Measurements from ENCODE around the gene TUBA1C. TPM values are rescaled to one million over a fixed set of nuclear protein-coding genes. Genes with fewer than 3 reads are reported as not detected.
A peak's percentile ranks its signal among the peaks of the same experiment; 100 is the strongest.

TUBA1C gene
- total and polyA plus RNA-seq, 10 of the 15 experiments (the other 5 are each of a cell fraction or from before 2014, with no cell fraction given): 285 to 1,003 (median 441) TPM

GRCh38 chr12:49264873-49265792 lies at the start of gene TUBA1C (continued):
- TF ChIP-seq IKZF2 (IDR thresholded peaks at IDR 0.05) (peak; percentile 24; a peak in 2 of 4 replicates), BACH1 (IDR thresholded peaks at IDR 0.05; ENCODE audit: borderline replicate concordance) (peak; percentile 88), NFYB (IDR thresholded peaks at IDR 0.05; ENCODE audit: insufficient read depth, low read depth, low read length) (peak; percentile 91), KDM1A (IDR thresholded peaks at IDR 0.05; ENCODE audit: borderline replicate concordance) (no peak), NRF1 (conservative IDR thresholded peaks at IDR 0.05; ENCODE audit: low read depth, low read length) (no peak), HDAC2 (IDR thresholded peaks at IDR 0.05) (no peak), LARP7 (IDR thresholded peaks at IDR 0.05) (peak; percentile 76), TARDBP (IDR thresholded peaks at IDR 0.05; ENCODE audit: borderline replicate concordance) (no peak; the same call in 1 of the 2 replicates), MYC (IDR thresholded peaks at IDR 0.05; ENCODE audit: insufficient read depth, insufficient read length, insufficient replicate concordance, low read length, severe bottlenecking) (peak; percentile 63), RBBP5 (conservative IDR thresholded peaks at IDR 0.05) (no peak), SMC3 (IDR thresholded peaks at IDR 0.05; ENCODE audit: borderline replicate concordance, low read length) (peak; percentile 15; the same call in 1 of the 2 replicates), NFXL1 (IDR thresholded peaks at IDR 0.05; ENCODE audit: borderline replicate concordance) (no peak), ZNF274 (IDR thresholded peaks at IDR 0.05; ENCODE audit: insufficient read depth, insufficient read length) (no peak), RAD51 (IDR thresholded peaks at IDR 0.05) (peak; percentile 80), CBX3 (IDR thresholded peaks at IDR 0.05; ENCODE audit: borderline replicate concordance, low read depth) (no peak), YBX1 (IDR thresholded peaks at IDR 0.05) (no peak), NR2F1 (conservative IDR thresholded peaks at IDR 0.05) (peak; percentile 50; the same call in 1 of the 2 replicates), SMARCA5 (IDR thresholded peaks at IDR 0.05) (0 out of 2 replicates have a peak, but pooled peaks have one; percentile 18), MEF2B (IDR thresholded peaks at IDR 0.05; ENCODE audit: partially characterized antibody, poor library complexity, severe bottlenecking) (peak; percentile 90), ATF7 (IDR thresholded peaks at IDR 0.05; ENCODE audit: low read depth) (no peak), USF1 (IDR thresholded peaks at IDR 0.05; ENCODE audit: borderline replicate concordance, extremely low read length, insufficient read depth, low read depth, low read length) (peak; percentile 90), CREB1 (IDR thresholded peaks at IDR 0.05; ENCODE audit: low read depth) (peak; percentile 58; the same call in 1 of the 2 replicates)
- TF ChIP-seq, protein P1, sequence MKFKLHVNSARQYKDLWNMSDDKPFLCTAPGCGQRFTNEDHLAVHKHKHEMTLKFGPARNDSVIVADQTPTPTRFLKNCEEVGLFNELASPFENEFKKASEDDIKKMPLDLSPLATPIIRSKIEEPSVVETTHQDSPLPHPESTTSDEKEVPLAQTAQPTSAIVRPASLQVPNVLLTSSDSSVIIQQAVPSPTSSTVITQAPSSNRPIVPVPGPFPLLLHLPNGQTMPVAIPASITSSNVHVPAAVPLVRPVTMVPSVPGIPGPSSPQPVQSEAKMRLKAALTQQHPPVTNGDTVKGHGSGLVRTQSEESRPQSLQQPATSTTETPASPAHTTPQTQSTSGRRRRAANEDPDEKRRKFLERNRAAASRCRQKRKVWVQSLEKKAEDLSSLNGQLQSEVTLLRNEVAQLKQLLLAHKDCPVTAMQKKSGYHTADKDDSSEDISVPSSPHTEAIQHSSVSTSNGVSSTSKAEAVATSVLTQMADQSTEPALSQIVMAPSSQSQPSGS (IDR thresholded peaks at IDR 0.05; ENCODE audit: low read length): no peak
- TF ChIP-seq, protein P2, sequence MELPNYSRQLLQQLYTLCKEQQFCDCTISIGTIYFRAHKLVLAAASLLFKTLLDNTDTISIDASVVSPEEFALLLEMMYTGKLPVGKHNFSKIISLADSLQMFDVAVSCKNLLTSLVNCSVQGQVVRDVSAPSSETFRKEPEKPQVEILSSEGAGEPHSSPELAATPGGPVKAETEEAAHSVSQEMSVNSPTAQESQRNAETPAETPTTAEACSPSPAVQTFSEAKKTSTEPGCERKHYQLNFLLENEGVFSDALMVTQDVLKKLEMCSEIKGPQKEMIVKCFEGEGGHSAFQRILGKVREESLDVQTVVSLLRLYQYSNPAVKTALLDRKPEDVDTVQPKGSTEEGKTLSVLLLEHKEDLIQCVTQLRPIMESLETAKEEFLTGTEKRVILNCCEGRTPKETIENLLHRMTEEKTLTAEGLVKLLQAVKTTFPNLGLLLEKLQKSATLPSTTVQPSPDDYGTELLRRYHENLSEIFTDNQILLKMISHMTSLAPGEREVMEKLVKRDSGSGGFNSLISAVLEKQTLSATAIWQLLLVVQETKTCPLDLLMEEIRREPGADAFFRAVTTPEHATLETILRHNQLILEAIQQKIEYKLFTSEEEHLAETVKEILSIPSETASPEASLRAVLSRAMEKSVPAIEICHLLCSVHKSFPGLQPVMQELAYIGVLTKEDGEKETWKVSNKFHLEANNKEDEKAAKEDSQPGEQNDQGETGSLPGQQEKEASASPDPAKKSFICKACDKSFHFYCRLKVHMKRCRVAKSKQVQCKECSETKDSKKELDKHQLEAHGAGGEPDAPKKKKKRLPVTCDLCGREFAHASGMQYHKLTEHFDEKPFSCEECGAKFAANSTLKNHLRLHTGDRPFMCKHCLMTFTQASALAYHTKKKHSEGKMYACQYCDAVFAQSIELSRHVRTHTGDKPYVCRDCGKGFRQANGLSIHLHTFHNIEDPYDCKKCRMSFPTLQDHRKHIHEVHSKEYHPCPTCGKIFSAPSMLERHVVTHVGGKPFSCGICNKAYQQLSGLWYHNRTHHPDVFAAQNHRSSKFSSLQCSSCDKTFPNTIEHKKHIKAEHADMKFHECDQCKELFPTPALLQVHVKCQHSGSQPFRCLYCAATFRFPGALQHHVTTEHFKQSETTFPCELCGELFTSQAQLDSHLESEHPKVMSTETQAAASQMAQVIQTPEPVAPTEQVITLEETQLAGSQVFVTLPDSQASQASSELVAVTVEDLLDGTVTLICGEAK (IDR thresholded peaks at IDR 0.05; ENCODE audit: borderline replicate concordance): peak; percentile 70; the same call in 1 of the 2 replicates
- TF ChIP-seq, protein P3, sequence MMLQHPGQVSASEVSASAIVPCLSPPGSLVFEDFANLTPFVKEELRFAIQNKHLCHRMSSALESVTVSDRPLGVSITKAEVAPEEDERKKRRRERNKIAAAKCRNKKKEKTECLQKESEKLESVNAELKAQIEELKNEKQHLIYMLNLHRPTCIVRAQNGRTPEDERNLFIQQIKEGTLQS (IDR thresholded peaks at IDR 0.05; ENCODE audit: borderline replicate concordance, extremely low read depth, low read depth, low read length): peak; percentile 76

Measured in GM12878 (cell line).